T-helper 1 cell (primary cell): ENCODE measurements around the gene SMAD5.

Source experiments
- DNase-seq, 5 donors: peaks; one replicate each; pipeline ENCODE4 v3.0.0-alpha.2; 2012 to 2020

SMAD5 gene

DNA sequence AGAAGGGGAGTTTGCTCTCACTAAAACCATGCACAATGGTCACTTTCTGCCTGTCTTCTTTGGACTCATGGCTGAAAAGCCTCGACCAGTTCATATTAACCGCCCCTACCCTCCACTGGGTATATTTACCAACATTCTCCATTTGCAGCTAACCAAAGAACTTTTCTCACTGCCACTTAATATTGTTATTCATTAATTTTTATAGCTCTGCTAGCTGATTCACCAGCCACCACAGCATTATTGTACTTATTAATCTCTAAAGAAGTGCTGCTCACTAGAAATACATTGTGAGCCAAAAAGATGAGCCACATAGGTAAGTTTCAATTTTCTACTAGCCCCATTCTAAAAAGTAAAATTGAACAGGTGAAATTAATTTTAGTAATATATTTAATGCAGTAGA is 93.8 kb downstream of the SMAD5 start:
- DNase-seq, result no peak

DNA sequence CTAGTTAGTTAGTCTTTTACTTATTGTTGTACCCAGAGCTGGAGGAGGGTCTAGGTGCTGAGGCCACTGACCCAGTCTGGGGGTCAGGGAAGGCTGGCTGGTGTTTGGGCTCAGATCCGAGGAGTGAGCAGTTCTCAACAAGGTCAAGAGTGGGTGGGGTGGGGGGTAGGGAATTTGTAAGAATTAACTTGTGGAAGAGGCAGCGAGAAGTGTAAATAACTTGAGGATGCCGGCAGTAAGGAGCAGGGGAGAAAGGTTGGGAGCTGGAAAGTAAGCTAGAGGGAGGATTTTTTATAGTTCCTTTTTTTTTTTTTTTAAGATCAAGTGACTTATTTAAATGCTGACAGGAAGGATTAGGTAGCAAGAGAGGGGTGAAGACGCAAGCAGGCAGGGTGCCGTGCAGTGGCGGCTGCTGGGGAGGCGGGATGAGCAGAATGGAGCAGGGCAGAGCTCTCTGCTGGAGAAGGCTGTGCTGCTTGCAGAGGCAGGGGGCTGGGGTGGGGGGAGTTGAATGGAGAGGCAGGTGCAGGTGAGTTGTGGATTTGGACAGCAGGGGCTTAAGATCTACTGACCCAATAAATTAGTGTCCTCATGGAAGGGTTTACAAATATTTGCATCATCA is 95.6 kb downstream of the SMAD5 start:
- no peak for DNase-seq

DNA sequence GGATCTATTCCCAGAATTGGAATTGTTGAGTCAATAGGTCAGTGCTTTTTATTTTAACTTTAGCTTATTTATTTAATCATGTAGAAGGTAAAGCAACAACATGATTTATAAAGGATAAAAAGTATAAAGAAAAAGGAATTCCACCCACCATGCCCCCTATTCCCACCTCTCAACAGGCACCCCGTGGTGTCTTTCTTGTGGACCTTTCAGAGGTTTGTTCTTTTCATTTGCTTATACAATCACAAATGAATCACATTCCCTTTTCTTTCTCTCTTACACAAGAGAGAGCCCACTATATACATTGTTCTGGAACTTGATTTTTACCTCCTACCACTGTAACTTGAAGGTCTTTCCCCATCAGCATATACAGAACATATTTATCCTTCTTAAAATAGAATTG is 97.5 kb downstream of the SMAD5 start:
- no peak for DNase-seq

DNA sequence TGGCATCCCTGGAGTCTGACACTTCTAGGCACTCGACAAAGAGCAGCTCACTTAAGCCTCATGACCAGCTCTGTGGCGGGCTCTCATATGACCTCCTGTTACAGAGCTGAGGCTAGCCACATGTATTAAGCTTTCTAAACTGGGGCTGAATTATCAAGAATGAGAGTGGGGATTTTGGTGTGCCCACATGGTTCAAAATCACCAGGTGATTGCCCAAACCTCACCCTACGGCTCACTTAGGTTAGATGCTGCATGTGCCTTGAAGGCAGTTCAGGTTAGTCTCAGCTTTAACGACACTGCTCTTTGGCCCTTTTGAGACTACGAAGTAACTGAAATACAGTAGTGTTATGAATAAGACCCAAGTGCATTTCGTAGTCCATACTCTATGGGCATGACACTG is 99.7 kb downstream of the SMAD5 start:
- no peak for DNase-seq
